Measurements from ENCODE around the gene MGAT5.

DNA sequence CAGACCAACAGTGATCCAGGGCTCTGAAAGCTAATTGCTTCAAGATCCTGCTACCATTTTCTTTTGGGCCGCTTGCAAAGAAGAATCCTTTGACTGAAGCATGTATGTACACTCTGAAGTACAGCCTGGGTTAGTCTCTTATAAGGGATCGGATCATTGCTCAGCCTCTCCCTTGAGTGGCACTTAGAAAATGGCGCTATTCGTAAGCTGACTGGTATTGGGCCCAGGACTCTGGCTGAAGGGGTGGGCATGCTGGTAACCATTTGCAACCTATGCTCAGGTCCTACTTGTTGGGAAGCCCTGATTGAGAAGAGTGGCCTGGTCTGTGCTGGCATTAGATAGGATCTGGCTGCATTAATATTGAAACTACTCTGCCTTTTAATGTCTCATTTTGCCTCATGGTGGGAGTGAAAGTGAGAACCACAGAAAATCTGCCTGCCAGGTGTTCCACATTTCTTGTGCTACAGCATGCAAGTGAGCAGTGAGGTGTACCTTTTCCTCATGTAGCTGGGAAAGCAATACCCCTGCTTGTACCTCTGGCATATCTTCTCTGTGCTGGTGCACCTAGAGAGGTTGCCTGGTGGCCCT, 661 bp upstream of the MGAT5 start:
- TF ChIP-seq CTCF (IDR thresholded peaks at IDR 0.05) (no peak), POLR2A (IDR thresholded peaks at IDR 0.05) (no peak)
